IPS-18c (cell line): ENCODE measurements around the gene PTPRJ.

ENCODE experiments used
- H3K4me3 ChIP-seq: 2 replicates; pipeline ENCODE4 v1.7.0; 2013; ENCODE audit warnings: low read depth, mild to moderate bottlenecking, low read length, moderate library complexity; ENCODE audit not compliant: insufficient read depth
- H3K9me3 ChIP-seq: one replicate; pipeline ENCODE4 v1.6.1; 2013; ENCODE audit warnings: mild to moderate bottlenecking, low read length, moderate library complexity; ENCODE audit not compliant: control insufficient read depth, insufficient read depth

PTPRJ gene

GRCh38 chr11:48064306-48064705 is 83.9 kb downstream of the PTPRJ start:
- Histone ChIP-seq H3K9me3 (no peaks in the 10 kb centered on the region), H3K4me3 (no peak overlapping the region)

- no peaks in the 10 kb centered on the region for H3K9me3 ChIP-seq
- no peak overlapping the region for H3K4me3 ChIP-seq
Measured at GRCh38 chr11:48066881-48067800, 86.8 kb downstream of the PTPRJ start.

- Histone ChIP-seq H3K4me3 (no peak overlapping the region), H3K9me3 (no peaks in the 10 kb centered on the region)
Measured at GRCh38 chr11:48073031-48073861, 92.9 kb downstream of the PTPRJ start.

- H3K4me3 ChIP-seq: no peak overlapping the region
Measured at GRCh38 chr11:48074425-48075181, 94.2 kb downstream of the PTPRJ start.

GRCh38 chr11:48075637-48076036 is 95.3 kb downstream of the PTPRJ start:
- H3K9me3 ChIP-seq: no peaks in the 10 kb centered on the region
- no peak overlapping the region for H3K4me3 ChIP-seq

More at GRCh38 chr11:48074425-48075181, 94.2 kb downstream of the PTPRJ start:
- H3K9me3 ChIP-seq: no peaks in the 10 kb centered on the region

GRCh38 chr11:48077251-48077650 is 96.9 kb downstream of the PTPRJ start:
- Histone ChIP-seq H3K4me3 (no peak overlapping the region), H3K9me3 (no peaks in the 10 kb centered on the region)

- Histone ChIP-seq H3K9me3 (no peaks in the 10 kb centered on the region), H3K4me3 (no peak overlapping the region)
Measured at GRCh38 chr11:48078689-48079088, 98.3 kb downstream of the PTPRJ start.

GRCh38 chr11:48079596-48079995 is 99.2 kb downstream of the PTPRJ start:
- Histone ChIP-seq H3K9me3 (no peaks in the 10 kb centered on the region), H3K4me3 (no peak overlapping the region)

GRCh38 chr11:48080301-48080861 is 100.0 kb downstream of the PTPRJ start:
- Histone ChIP-seq H3K9me3 (no peaks in the 10 kb centered on the region), H3K4me3 (no peak overlapping the region)

GRCh38 chr11:48081151-48082010 is 101.0 kb downstream of the PTPRJ start:
- no peak overlapping the region for H3K4me3 ChIP-seq
- H3K9me3 ChIP-seq: no peaks in the 10 kb centered on the region

- Histone ChIP-seq H3K9me3 (no peaks in the 10 kb centered on the region), H3K4me3 (no peak overlapping the region)
Measured at GRCh38 chr11:48082771-48083170, 102.4 kb downstream of the PTPRJ start.

- no peak overlapping the region for H3K4me3 ChIP-seq
- no peaks in the 10 kb centered on the region for H3K9me3 ChIP-seq
Measured at GRCh38 chr11:48083421-48083820, 103.1 kb downstream of the PTPRJ start.

GRCh38 chr11:48085688-48086087 is 105.3 kb downstream of the PTPRJ start:
- H3K9me3 ChIP-seq: no peaks in the 10 kb centered on the region
- no peak overlapping the region for H3K4me3 ChIP-seq

- Histone ChIP-seq H3K4me3 (no peak overlapping the region), H3K9me3 (no peaks in the 10 kb centered on the region)
Measured at GRCh38 chr11:48087422-48087821, 107.1 kb downstream of the PTPRJ start.

- H3K9me3 ChIP-seq: no peaks in the 10 kb centered on the region
- H3K4me3 ChIP-seq: no peak overlapping the region
Measured at GRCh38 chr11:48087974-48088681, 107.8 kb downstream of the PTPRJ start.

GRCh38 chr11:48088682-48089050 is 108.3 kb downstream of the PTPRJ start:
- no peaks in the 10 kb centered on the region for H3K9me3 ChIP-seq
- H3K4me3 ChIP-seq: no peak overlapping the region
